Upper lobe of right lung (tissue), 1 donor: ENCODE results near the gene ALG12. TPM values are rescaled to one million over a fixed set of nuclear protein-coding genes. Genes with fewer than 3 reads are reported as not detected.
A peak's percentile ranks its signal among the peaks of the same experiment; 100 is the strongest.

Experiments used
- ATAC-seq: fragments of 200-7000 bp; cut with Tn5 transposase; one replicate; pipeline ENCODE4 v1.9.1; 2020; ENCODE audit warnings: mild to moderate bottlenecking, moderate library complexity
- DNase-seq: peaks from one replicate; pipeline ENCODE4 v3.0.0-alpha.2; 2020
- H3K27ac ChIP-seq: fragments of 200-600 bp; one replicate; pipeline ENCODE4 v1.8.0; 2022
- H3K27me3 ChIP-seq: fragments of 200-600 bp; one replicate; pipeline ENCODE4 v1.8.0; 2022; ENCODE audit warnings: mild to moderate bottlenecking
- H3K36me3 ChIP-seq: fragments of 200-600 bp; one replicate; pipeline ENCODE4 v1.8.0; 2022
- H3K4me1 ChIP-seq: fragments of 200-600 bp; one replicate; pipeline ENCODE4 v1.8.0; 2022
- H3K4me3 ChIP-seq: fragments of 200-600 bp; one replicate; pipeline ENCODE4 v1.8.0; 2022; ENCODE audit warnings: mild to moderate bottlenecking
- H3K9me3 ChIP-seq: fragments of 200-600 bp; one replicate; pipeline ENCODE4 v1.8.0; 2022
- CTCF ChIP-seq: fragments of 200-600 bp; IDR thresholded peaks from one replicate; pipeline ENCODE4 v1.8.0; 2022; ENCODE audit warnings: antibody characterized with exemption
- intact Hi-C: fragments of 100-400 bp; cut with DNase I; formaldehyde crosslinking; loops from one replicate; pipeline ENCODE4 v1.11.0; 2022
- total RNA-seq: library from RNA; stranded (reverse); fragmentation: NEBNext Ultra II Directional; extraction: Animal tissue kit (Norgen Biotek cat#: 25700); gene quantifications from one replicate; pipeline ENCODE4 v1.2.1, GENCODE V29; 2021
- donor health status: DM: no; HTN: yes; CAD: no; lungs with severe emphysema.

ALG12 gene
- total RNA-seq, 1 donor from 2014 or later: 28.1 TPM

GRCh38 chr22:49965091-49966040, 47.1 kb upstream of the ALG12 start:
- intact Hi-C loops: no loop called here
- Histone ChIP-seq H3K4me3 (peak overlapping the region; percentile 93), H3K27me3 (no peaks in the 10 kb centered on the region), H3K9me3 (no peaks in the 10 kb centered on the region), H3K27ac (peak overlapping the region; percentile 87), H3K36me3 (peaks cover 36% of the 10 kb centered on the region), H3K4me1 (peaks cover 63% of the 10 kb centered on the region)
- ATAC-seq (no peak), DNase-seq (peak; percentile 68)
- TF ChIP-seq CTCF: no peak

DNA sequence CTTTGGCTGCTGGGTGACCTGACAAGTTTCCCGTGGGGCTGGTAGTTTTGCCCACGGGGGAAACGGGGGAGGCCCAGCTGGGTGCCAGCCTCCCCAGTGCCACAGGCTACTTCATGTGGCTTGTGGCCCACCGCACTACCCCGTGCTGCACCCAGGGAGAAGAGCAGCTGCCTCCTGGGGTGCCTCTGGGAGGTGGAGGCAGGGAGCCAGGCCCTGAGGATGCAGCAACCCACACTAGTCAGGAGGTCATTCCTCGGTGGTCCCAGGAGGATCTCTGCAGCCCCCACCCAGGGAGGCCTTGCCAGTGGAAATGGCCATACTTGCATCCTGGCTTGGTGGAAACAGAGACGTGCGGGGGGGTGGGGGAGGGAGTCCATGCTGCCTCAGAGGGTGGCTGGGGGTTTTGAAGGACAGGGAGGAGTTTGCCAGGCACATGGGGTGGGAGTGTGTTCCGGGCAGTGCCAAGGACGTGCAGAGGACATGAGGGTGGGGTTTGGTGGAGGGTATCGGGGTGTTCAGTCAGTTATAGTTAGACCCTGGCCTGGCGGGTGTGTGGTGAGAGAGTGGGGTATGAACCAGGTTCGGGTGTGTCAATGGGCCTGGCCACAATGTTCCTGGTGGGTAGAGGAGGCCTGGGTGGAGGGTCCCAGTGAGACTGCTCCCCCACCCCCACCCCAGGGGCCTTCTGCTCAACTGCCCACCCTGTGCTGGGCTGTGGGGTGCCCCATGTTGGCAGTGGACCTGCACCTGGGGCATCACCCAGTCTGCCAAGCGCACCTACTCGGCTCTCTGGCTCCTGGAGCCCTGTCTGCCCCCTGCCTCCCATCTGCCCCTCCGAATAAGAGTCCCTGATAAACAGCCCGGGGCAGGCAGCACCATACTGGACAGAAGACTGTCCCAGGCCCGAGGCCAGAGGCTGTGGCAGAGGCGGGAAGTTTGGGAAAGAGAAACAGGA, 46.2 kb upstream of the ALG12 start:
- no peaks in the 10 kb centered on the region for H3K27me3 ChIP-seq
- H3K9me3 ChIP-seq: no peaks in the 10 kb centered on the region
- intact Hi-C loops: no loop called here
- H3K4me3 ChIP-seq: peak overlapping the region; percentile 93
- no peak for TF ChIP-seq CTCF
- H3K36me3 ChIP-seq: peaks cover 36% of the 10 kb centered on the region
- H3K4me1 ChIP-seq: peaks cover 63% of the 10 kb centered on the region
- peak overlapping the region; percentile 87 for H3K27ac ChIP-seq
- DNase-seq (peak; percentile 63), ATAC-seq (no peak)

GRCh38 chr22:49963647-49964026, 45.4 kb upstream of the ALG12 start:
- peak overlapping the region; percentile 93 for H3K4me3 ChIP-seq
- H3K4me1 ChIP-seq: peaks cover 70% of the 10 kb centered on the region
- no peaks in the 10 kb centered on the region for H3K9me3 ChIP-seq
- H3K27me3 ChIP-seq: no peaks in the 10 kb centered on the region
- TF ChIP-seq CTCF: no peak
- intact Hi-C loops: no loop called here
- H3K36me3 ChIP-seq: peaks cover 36% of the 10 kb centered on the region
- ATAC-seq (no peak), DNase-seq (no peak)
- peak overlapping the region; percentile 87 for H3K27ac ChIP-seq

- DNase-seq (peak; percentile 74), ATAC-seq (no peak)
- H3K27ac ChIP-seq: peak overlapping the region; percentile 87
- no peaks in the 10 kb centered on the region for H3K27me3 ChIP-seq
- no peaks in the 10 kb centered on the region for H3K9me3 ChIP-seq
- peaks cover 36% of the 10 kb centered on the region for H3K36me3 ChIP-seq
- H3K4me1 ChIP-seq: peaks cover 71% of the 10 kb centered on the region
- intact Hi-C loops: no loop called here
- TF ChIP-seq CTCF: no peak
- peak overlapping the region; percentile 93 for H3K4me3 ChIP-seq
Measured at GRCh38 chr22:49962751-49963646, 44.8 kb upstream of the ALG12 start.
